Prostate gland (tissue), 2 donors: ENCODE data around the gene EEA1. TPM values are rescaled to one million over a fixed set of nuclear protein-coding genes. Genes with fewer than 3 reads are reported as not detected.
A peak's percentile ranks its signal among the peaks of the same experiment; 100 is the strongest.

Source experiments
- DNase-seq: peaks from one replicate; pipeline ENCODE4 v3.0.0-alpha.2; 2019; ENCODE audit warnings: low spot score
- H3K27ac ChIP-seq, 2 donors: fragments of 200-600 bp; sonication (generic); 2 replicates each; pipeline ENCODE4 v1.5.1; 2017 to 2019
- H3K27me3 ChIP-seq: fragments of 200-600 bp; sonication (generic); replicated peaks from 2 replicates; pipeline ENCODE4 v1.5.1; 2019; ENCODE audit not compliant: insufficient read depth
- H3K36me3 ChIP-seq, 2 donors: fragments of 200-600 bp; sonication (generic); 1 replicate in 1 of 2; 2 replicates in 1 of 2; pipeline versions ENCODE4 v1.5.1 to v1.8.1; 2017 to 2019
- H3K4me1 ChIP-seq: fragments of 200-600 bp; sonication (generic); replicated peaks from 2 replicates; pipeline ENCODE4 v1.5.1; 2019
- H3K4me3 ChIP-seq, 2 donors: fragments of 200-600 bp; sonication (generic); 2 replicates each; pipeline ENCODE4 v1.5.1; 2017 to 2019
- H3K9me3 ChIP-seq: fragments of 200-600 bp; sonication (generic); 2 replicates; pipeline ENCODE4 v1.5.1; 2017
- POLR2A ChIP-seq: fragments of 450-650 bp; IDR thresholded peaks from one replicate; pipeline ENCODE4 v1.6.1; 2016; ENCODE audit warnings: antibody characterized with exemption, mild to moderate bottlenecking
- POLR2AphosphoS5 ChIP-seq: sonication (generic); formaldehyde crosslinking; IDR thresholded peaks from one replicate; pipeline ENCODE4 v1.6.1; 2017; ENCODE audit warnings: antibody characterized with exemption
- WGBS: methylation state at CpG from one replicate; pipeline ENCODE4 v1.1.5; 2018; 5-methylcytosine and 5-hydroxymethylcytosine counted together
- intact Hi-C: fragments of 100-400 bp; cut with DNase I; formaldehyde crosslinking; loops from one replicate; pipeline ENCODE4 v1.14.2; 2022
- total RNA-seq, 2 donors: library from RNA; depleted of rRNA; stranded (reverse); fragments of >200 nt; gene quantifications; one replicate each; pipeline ENCODE4 v1.1.0, GENCODE V29; 2016
- TF ChIP-seq, protein P1 (sequence below), 4 experiments: fragments of 200-600 bp in 2 of 4; fragments of 450-650 bp in 2 of 4; sonication (generic) in 2 of 4; IDR thresholded peaks; 1 replicate in 3 of 4; 2 replicates in 1 of 4; pipeline ENCODE4 v1.5.1; 2016 to 2019; ENCODE audit warnings: antibody characterized with exemption in 4 of 4, mild to moderate bottlenecking in 2 of 4, moderate library complexity in 2 of 4

EEA1 gene
- total RNA-seq, 2 donors from 2014 or later, result 18.6 to 22.6 TPM

DNA sequence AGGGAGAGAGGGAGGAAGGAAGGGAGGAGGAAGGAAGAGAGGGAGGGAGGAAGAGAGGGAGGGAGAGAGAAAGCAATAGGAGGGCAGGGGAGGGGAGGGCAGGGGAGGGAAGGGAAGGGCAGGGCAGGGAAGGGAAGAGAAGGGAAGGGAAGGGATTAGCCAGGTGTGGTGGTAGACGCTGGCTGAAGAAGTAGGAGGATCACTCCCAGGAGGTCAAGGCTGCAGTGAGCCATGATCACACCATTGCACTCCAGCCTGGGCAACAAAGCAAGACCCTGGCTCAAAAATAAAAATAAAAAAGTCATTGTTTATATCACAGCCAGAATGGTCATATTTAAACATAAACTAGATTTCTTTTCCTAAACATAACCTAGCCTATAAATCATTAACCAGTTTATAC, 20.4 kb upstream of the EEA1 start:
- intact Hi-C loops, result no loop called here
- WGBS, result 77% methylated on average over 1 of the region's 1 CpG
- Histone ChIP-seq H3K27ac (no peak overlapping the region), H3K4me1 (no peaks in the 10 kb centered on the region), H3K9me3 (no peaks in the 10 kb centered on the region), H3K27me3 (no peaks in the 10 kb centered on the region), H3K36me3 (no peaks in the 10 kb centered on the region), H3K4me3 (no peak overlapping the region)
- DNase-seq, result no peak
- TF ChIP-seq POLR2A, result no peak

DNA sequence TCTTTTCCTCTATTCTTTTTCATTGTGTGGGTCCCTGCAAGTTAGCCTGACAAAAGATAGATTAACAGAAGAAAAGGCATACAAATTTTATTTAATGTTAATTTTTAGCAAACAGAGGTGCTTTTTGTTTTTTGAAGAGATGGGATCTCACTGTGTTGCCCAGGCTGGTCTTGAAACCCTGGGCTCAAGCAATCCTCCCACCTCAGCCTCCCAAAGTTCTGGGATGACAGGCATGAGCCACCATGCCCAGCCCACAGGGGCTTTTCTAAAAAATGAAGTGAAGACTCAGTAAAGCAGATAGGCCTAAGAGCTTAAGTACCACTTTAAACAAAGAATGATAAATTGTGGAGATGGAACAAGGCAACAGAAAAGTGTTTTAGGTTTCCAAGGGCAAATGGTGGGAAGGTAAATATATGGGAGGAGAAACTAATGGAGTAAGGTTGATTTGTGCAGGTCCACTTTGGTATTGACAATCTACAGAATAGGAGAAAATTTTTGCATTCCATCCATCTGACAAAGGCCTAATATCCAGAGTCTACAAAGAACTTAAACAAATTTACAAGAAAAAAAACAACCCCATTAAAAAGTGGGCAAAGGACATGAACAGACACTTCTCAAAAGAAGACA, 18.6 kb upstream of the EEA1 start:
- Histone ChIP-seq H3K9me3 (no peaks in the 10 kb centered on the region), H3K36me3 (no peaks in the 10 kb centered on the region), H3K4me3 (no peak overlapping the region), H3K4me1 (no peaks in the 10 kb centered on the region), H3K27ac (no peak overlapping the region), H3K27me3 (no peaks in the 10 kb centered on the region)
- intact Hi-C loops, result no loop called here
- DNase-seq, result no peak
- TF ChIP-seq, protein P1, sequence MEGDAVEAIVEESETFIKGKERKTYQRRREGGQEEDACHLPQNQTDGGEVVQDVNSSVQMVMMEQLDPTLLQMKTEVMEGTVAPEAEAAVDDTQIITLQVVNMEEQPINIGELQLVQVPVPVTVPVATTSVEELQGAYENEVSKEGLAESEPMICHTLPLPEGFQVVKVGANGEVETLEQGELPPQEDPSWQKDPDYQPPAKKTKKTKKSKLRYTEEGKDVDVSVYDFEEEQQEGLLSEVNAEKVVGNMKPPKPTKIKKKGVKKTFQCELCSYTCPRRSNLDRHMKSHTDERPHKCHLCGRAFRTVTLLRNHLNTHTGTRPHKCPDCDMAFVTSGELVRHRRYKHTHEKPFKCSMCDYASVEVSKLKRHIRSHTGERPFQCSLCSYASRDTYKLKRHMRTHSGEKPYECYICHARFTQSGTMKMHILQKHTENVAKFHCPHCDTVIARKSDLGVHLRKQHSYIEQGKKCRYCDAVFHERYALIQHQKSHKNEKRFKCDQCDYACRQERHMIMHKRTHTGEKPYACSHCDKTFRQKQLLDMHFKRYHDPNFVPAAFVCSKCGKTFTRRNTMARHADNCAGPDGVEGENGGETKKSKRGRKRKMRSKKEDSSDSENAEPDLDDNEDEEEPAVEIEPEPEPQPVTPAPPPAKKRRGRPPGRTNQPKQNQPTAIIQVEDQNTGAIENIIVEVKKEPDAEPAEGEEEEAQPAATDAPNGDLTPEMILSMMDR (IDR thresholded peaks at IDR 0.05), result no peak
- TF ChIP-seq POLR2A (no peak), POLR2AphosphoS5 (no peak)

DNA sequence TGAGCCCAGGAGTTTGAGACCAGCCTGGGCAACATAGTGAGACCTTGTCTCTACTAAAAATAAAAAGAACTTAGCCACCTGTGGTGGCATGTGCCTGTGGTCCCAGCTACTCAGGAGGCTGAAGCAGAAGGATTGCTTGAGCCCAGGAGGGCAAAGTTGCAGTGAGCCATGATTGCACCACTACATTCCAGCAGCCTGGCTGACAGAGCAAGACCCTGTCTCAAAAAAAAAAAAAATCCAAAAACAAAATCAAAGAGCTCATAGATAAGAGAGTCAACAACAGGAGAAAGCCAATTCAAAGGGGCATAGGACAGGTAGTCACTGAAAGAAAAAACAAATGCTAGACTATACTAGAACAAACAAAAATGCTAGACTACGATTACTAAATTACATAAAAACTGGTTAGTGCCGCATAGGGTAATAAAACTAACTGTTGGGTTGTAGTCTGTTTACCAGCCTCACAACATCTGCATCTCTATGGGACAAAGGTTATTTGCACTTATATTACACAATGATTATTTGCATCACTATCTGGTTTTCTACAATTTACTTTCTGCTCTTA, 16.6 kb upstream of the EEA1 start:
- no peak overlapping the region for H3K27ac ChIP-seq
- H3K4me3 ChIP-seq, result no peak overlapping the region
- H3K9me3 ChIP-seq, result no peaks in the 10 kb centered on the region
- TF ChIP-seq POLR2A, result no peak
- TF ChIP-seq, protein P1 (IDR thresholded peaks at IDR 0.05), result no peak
- intact Hi-C loops, result no loop called here
- H3K27me3 ChIP-seq, result no peaks in the 10 kb centered on the region
- DNase-seq, result no peak
- no peaks in the 10 kb centered on the region for H3K4me1 ChIP-seq
- no peaks in the 10 kb centered on the region for H3K36me3 ChIP-seq
- WGBS, result 69% methylated on average over 2 of the region's 2 CpGs

DNA sequence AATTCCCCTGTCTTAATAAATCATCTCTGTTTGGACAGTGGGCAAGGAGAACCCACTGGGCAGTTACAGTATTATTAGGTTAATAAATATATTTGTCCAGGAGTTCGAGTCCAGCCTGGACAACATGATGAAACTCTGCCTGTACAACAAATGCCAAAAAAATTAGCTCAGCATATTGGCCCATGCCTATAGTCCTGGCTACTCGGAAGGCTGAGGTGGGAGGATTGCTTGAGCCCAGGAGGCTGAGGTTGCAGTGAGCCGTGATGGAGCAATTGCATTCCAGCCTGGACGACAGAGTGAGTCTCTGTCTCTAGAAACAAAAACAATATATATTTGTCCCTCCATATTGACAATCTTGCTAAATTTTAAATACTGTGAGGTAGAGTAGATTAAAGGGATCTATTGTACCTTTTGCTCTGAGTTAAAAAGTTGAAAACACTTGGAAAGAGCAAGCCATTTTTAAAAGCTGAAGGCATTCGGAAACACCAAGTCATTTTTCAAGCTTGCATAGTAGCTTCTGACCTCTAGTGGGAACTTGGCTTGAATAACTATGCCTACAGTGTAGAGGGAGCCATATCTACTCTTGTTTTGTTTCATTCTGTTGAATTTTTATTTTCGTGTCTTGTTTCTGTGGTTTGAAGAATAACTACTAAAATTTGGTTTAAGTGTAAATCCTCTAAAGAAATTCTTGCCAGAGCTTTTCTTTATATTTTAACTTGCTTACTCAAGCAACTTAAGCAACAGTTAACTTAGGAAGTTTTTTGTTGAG, 14.6 kb upstream of the EEA1 start:
- no peaks in the 10 kb centered on the region for H3K27me3 ChIP-seq
- DNase-seq, result no peak
- no peaks in the 10 kb centered on the region for H3K36me3 ChIP-seq
- no peaks in the 10 kb centered on the region for H3K9me3 ChIP-seq
- no peak for TF ChIP-seq POLR2A
- TF ChIP-seq POLR2AphosphoS5, result no peak
- TF ChIP-seq, protein P1 (IDR thresholded peaks at IDR 0.05), result no peak
- intact Hi-C loops, result no loop called here
- no peak overlapping the region for H3K4me3 ChIP-seq
- no peaks in the 10 kb centered on the region for H3K4me1 ChIP-seq
- no peak overlapping the region for H3K27ac ChIP-seq
- WGBS, result 72% methylated on average over 6 of the region's 6 CpGs

DNA sequence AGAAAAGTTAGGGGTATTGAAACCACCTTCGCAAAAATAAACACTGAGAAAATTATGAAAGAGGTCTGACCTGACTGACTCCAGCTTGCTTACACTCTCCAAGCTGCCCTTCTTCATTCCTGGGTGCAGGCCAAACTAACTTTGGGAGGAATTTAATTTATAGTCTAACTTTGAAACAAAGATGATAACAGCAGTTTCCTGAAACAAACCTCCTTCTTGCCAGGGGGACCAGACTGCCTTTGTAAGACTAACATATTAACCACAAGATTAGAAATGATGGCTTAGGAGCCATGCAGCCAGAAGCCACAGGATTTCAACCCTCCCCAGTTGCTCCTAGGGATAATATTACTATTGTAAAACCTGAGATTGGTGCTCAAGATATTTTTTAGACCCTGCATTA, 13.8 kb upstream of the EEA1 start:
- peak; percentile 27 for DNase-seq
- WGBS, result 20% methylated on average over 1 of the region's 1 CpG
- no peaks in the 10 kb centered on the region for H3K4me1 ChIP-seq
- H3K27ac ChIP-seq, result no peak overlapping the region
- intact Hi-C loops, result no loop called here
- H3K9me3 ChIP-seq, result no peaks in the 10 kb centered on the region
- no peaks in the 10 kb centered on the region for H3K27me3 ChIP-seq
- H3K4me3 ChIP-seq, result no peak overlapping the region
- TF ChIP-seq, protein P1 (IDR thresholded peaks at IDR 0.05), result no peak
- TF ChIP-seq POLR2A (no peak), POLR2AphosphoS5 (peak; percentile 14)
- H3K36me3 ChIP-seq, result no peaks in the 10 kb centered on the region
